Activated effector memory CD4-positive, alpha-beta T cell treated with Interleukin-2 at 50 U/mL for 16 hours (primary cell): ENCODE measurements around the gene PDE1C.
"Not testable (repeated sequence)": the region's sequence is repeated elsewhere in the genome, so short reads cannot be mapped to it uniquely, and the experiment has no call there.

Experiments
- DNase-seq: peaks from one replicate; pipeline ENCODE4 v3.0.0-alpha.2; 2020

Gene PDE1C

GRCh38 chr7:32070406-32071360 is at the start of gene PDE1C:
Gene PDE1C (minus strand): TSS chr7:32070407.
- DNase-seq: no peak

- DNase-seq: no peak
Observed at GRCh38 chr7:32119790-32120196, 49.6 kb upstream of the PDE1C start.

GRCh38 chr7:32117837-32118236 is 47.6 kb upstream of the PDE1C start:
- no peak for DNase-seq

GRCh38 chr7:32116436-32116835 is 46.2 kb upstream of the PDE1C start:
- DNase-seq: no peak

GRCh38 chr7:32115831-32116230 is 45.6 kb upstream of the PDE1C start:
- no peak for DNase-seq

GRCh38 chr7:32108651-32109050 is 38.4 kb upstream of the PDE1C start:
- no peak for DNase-seq

- DNase-seq: no peak
Observed at GRCh38 chr7:32104766-32105165, 34.6 kb upstream of the PDE1C start.

- DNase-seq: no peak
Observed at GRCh38 chr7:32103361-32103760, 33.2 kb upstream of the PDE1C start.

- DNase-seq: no peak
Observed at GRCh38 chr7:32102432-32102873, 32.2 kb upstream of the PDE1C start.

- no peak for DNase-seq
Observed at GRCh38 chr7:32100407-32100907, 30.2 kb upstream of the PDE1C start.

GRCh38 chr7:32094516-32094915 is 24.3 kb upstream of the PDE1C start:
- DNase-seq: no peak

- no peak for DNase-seq
Observed at GRCh38 chr7:32093415-32094408, 23.5 kb upstream of the PDE1C start.

GRCh38 chr7:32092346-32092745 is 22.1 kb upstream of the PDE1C start:
- no peak for DNase-seq

- DNase-seq: no peak
Observed at GRCh38 chr7:32091608-32092210, 21.5 kb upstream of the PDE1C start.

GRCh38 chr7:32089678-32090077 is 19.5 kb upstream of the PDE1C start:
- no peak for DNase-seq

- no peak for DNase-seq
Observed at GRCh38 chr7:32089256-32089655, 19.0 kb upstream of the PDE1C start.

GRCh38 chr7:32088451-32088881 is 18.3 kb upstream of the PDE1C start:
- DNase-seq: no peak

- no peak for DNase-seq
Observed at GRCh38 chr7:32079510-32079909, 9.3 kb upstream of the PDE1C start.

GRCh38 chr7:32078824-32079223 is 8.6 kb upstream of the PDE1C start:
- no peak for DNase-seq

GRCh38 chr7:32077806-32078205 is 7.6 kb upstream of the PDE1C start:
- no peak for DNase-seq

GRCh38 chr7:32076802-32077201 is 6.6 kb upstream of the PDE1C start:
- not testable (repeated sequence) for DNase-seq

GRCh38 chr7:32075612-32076011 is 5.4 kb upstream of the PDE1C start:
- DNase-seq: no peak
